GM19455 (cell line): Measurements from ENCODE around the gene INO80D.
"Not testable (repeated sequence)": the region's sequence is repeated elsewhere in the genome, so short reads cannot be mapped to it uniquely, and the experiment has no call there.

ENCODE experiments used
- ATAC-seq: cut with Tn5 transposase; IDR thresholded peaks from one replicate; pipeline ENCODE4 v1.9.1; 2021; ENCODE audit not compliant: unreplicated experiment

INO80D gene

GRCh38 chr2:205986334-205986733 is 99.6 kb downstream of the INO80D start:
- ATAC-seq: not testable (repeated sequence)

DNA sequence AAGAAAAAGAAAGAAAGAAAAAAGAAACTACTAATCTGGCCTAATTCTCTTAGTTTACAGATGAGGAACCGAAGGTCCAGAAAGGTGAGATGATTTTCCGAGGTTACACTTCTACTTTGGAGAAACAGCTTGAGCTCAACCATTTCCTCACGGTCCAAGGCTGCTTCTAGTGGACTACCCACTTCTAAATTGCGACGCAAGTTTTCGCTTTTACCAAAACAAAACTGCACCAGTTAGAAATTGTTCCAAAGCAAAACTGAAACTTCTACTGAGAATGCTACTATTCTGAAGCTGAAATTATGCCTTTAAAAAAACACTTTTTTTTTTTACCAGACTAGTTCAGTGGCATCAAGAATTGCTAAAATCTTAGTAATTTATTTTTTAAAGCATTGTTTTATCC is 101.6 kb downstream of the INO80D start:
- peak; percentile 50 for ATAC-seq

DNA sequence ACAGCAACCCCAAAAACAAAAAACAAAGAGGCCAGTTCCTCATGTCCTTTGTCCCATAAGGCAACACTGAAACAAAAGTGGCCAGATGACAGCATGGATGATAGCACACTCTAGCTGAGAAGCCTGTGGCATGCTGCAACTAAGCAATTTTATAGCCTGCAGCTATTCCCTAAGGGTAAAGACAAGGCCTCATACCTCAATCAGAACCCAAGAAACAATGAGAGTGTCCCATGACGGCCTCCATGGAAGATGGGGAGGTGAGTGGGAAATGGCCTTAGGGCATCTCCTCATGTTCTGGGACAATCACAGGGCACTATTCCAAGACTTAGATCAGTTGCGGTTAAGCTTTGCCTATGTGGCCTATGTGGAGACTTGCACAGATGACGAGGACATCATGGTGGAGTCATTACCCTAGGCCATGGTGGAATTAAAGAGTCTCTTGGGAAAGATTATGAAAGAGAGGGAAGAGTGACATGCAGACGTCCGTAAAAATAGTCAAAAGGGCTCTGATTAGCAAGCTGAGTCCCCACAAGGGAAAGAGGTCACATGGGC is 103.1 kb downstream of the INO80D start:
- ATAC-seq: no peak

GRCh38 chr2:205978728-205979127 is 107.2 kb downstream of the INO80D start:
- not testable (repeated sequence) for ATAC-seq

GRCh38 chr2:205977699-205978098 is 108.3 kb downstream of the INO80D start:
- ATAC-seq: not testable (repeated sequence)

GRCh38 chr2:205976934-205977659 is 108.9 kb downstream of the INO80D start:
- not testable (repeated sequence) for ATAC-seq

- ATAC-seq: no peak
Observed at GRCh38 chr2:205976120-205976814, 109.7 kb downstream of the INO80D start.

DNA sequence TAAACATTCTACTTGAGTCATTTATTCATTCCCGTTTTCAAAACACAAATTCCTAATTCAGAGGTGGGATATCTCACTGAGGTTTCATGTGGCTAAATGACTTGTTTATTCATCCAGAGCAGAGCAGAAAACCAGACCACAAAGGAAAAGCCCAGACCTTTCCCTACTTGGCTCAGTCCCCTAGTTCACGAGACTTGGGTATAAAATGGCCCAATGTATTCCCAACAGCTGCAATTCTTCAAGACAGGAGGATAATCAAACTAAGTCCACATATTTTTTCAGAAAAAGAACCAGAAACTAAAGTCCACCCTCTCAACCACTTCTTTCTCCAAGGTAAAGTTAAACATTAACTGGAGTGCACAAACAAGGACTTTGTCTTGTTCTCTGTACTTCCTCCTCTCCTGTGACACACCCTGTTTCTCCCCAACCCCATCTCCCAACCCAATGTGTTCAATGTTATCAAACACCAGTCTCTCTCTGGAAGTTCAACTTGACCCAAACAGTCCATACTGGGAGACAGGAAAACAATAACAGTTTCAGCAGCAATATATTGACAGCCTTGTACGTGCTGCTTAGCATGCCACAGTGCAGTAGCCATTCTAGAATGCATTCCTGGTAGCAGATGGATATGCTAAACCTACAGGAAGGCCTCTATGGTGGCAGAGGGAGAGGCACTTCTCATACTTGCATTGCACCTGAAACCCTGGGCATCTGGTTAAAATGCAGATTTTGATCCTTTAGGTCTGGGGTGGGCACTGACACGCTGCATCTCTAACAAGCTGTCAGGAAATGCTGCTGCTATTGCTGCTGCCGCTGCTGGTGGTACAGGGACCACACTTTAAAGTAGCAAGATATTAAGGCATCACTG is 110.7 kb downstream of the INO80D start:
- no peak for ATAC-seq

GRCh38 chr2:205972113-205972512 is 113.9 kb downstream of the INO80D start:
- ATAC-seq: no peak

GRCh38 chr2:205970348-205970747 is 115.6 kb downstream of the INO80D start:
- no peak for ATAC-seq

GRCh38 chr2:205969584-205969983 is 116.4 kb downstream of the INO80D start:
- ATAC-seq: no peak

GRCh38 chr2:205967391-205968075 is 118.4 kb downstream of the INO80D start:
- no peak for ATAC-seq

- ATAC-seq: no peak
Observed at GRCh38 chr2:205965707-205966106, 120.3 kb downstream of the INO80D start.

GRCh38 chr2:205964111-205964761 is 121.7 kb downstream of the INO80D start:
- ATAC-seq: no peak

- ATAC-seq: no peak
Observed at GRCh38 chr2:205959521-205959920, 126.5 kb downstream of the INO80D start.

DNA sequence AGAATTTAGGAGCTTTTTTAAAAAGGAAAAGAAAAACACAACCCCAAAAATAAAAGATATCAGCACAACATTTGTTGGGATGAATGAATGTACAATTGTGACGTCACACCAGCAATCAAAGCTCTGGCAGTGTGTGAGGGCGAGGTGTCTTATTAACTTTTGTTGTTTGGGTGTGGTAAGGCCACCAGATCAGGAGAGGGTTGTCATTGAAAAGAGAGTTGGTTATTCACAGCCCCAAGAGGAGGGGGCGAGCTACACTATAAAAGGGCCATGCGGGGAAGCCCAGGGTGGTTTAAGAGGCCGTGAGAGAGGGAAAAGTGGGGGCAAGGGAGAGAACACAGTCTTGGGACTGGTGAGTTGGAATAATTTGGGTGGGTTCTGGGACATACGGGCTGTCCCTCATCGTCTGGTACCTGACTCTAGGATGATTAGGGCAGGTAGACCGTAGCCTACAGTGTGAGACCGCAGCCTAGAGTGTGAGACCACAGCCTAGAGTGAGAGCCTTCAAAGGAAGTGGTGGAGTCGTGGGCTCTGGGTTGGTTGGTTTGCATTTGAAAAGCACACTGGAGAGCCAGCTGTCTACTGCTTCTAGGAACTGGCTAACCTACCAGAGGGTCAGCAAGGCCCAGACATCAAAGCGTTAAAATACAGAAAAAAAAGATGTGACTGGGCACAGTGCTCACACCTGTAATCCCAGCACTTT is 128.4 kb downstream of the INO80D start:
- ATAC-seq: no peak

- no peak for ATAC-seq
Observed at GRCh38 chr2:205954707-205955106, 131.3 kb downstream of the INO80D start.

GRCh38 chr2:205952282-205952681 is 133.7 kb downstream of the INO80D start:
- no peak for ATAC-seq

DNA sequence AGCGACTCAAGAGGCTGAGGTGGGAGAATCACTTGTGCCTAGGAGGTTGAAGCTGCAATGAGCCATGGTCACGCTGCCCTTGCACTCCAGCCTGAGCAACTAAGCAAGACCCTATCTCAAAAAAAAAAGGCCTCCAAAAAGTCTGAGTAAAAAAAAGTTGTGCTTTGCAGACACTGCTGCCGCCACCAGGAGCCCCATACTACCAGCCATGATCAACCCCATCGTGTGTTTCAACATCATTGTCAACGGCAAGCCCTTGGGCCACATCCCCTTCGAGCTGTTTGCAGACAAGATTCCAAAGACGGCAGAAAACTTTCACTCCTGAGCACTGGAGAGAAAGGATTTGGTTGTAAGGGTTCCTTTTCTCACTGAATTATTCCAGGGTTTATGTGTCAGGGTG is 137.1 kb downstream of the INO80D start:
- ATAC-seq: no peak

GRCh38 chr2:205948496-205948837 is 137.5 kb downstream of the INO80D start:
- no peak for ATAC-seq
